ENCODE data around the gene TANK. TPM values are rescaled to one million over a fixed set of nuclear protein-coding genes. Genes with fewer than 3 reads are reported as not detected.

TANK gene
- total RNA-seq, 1 experiment from 2014 or later, result 52.5 TPM

GRCh38 chr2:161170377-161170776, 10.1 kb downstream of the TANK start:
- intact Hi-C loops (cut with micrococcal nuclease), result no loop called here
- Histone ChIP-seq H3K27me3 (ENCODE audit: insufficient read depth, low read length) (no peaks in the 10 kb centered on the region), H3K4me2 (ENCODE audit: low read length) (no peak overlapping the region), H3K4me3 (replicated peaks in 1 of 2; ENCODE audit: low read depth in 1 of 2, low read length in 2 of 2) (no peak overlapping the region), H4K20me1 (ENCODE audit: insufficient read depth) (no peaks in the 10 kb centered on the region), H3K4me1 (ENCODE audit: control insufficient read depth in 1 of 2, insufficient read depth in 2 of 2, low read length in 2 of 2) (peaks cover 37 to 48% of the 10 kb centered on the region in 2 experiments), H3K36me3 (ENCODE audit: control insufficient read depth in 1 of 2, insufficient read depth in 2 of 2, low read length in 2 of 2) (no peaks in the 10 kb centered on the region; a peak in 1 of 4 replicates), H3K27ac (ENCODE audit: low read depth, low read length) (no peak overlapping the region), H3K9me3 (ENCODE audit: control insufficient read depth in 1 of 2, insufficient read depth in 1 of 2, low read depth in 1 of 2, low read length in 2 of 2) (no peaks in the 10 kb centered on the region), H3K9ac (ENCODE audit: low read length) (no peak overlapping the region), H2AFZ (ENCODE audit: low read depth, low read length, poor library complexity, severe bottlenecking) (no peak overlapping the region), H3K79me2 (ENCODE audit: insufficient read depth, low read length) (peaks cover 97% of the 10 kb centered on the region), H3K9me2 (ENCODE audit: insufficient read depth) (no peaks in the 10 kb centered on the region)
- ChIA-PET CTCF (no interaction called here), POLR2A (no interaction called here), RAD21 (ENCODE audit: low non-redundant PET in 1 of 2, low total read pairs in 2 of 2, uncharacterized antibody in 2 of 2, unreplicated experiment in 2 of 2) (no interaction called here)
- no peak for TF ChIP-seq EZH2phosphoT487 (IDR thresholded peaks at IDR 0.05; ENCODE audit: borderline replicate concordance)
- no peak for TF ChIP-seq SP1 (IDR thresholded peaks at IDR 0.05; ENCODE audit: low read depth)
- no peak for TF ChIP-seq FOSL1 (IDR thresholded peaks at IDR 0.05; ENCODE audit: low read depth)
- TF ChIP-seq YY1 (IDR thresholded peaks at IDR 0.05; ENCODE audit: extremely low read depth, insufficient replicate concordance, low read depth, low read length), result no peak
- no peak for TF ChIP-seq CEBPB (IDR thresholded peaks at IDR 0.05; ENCODE audit: low read depth)
- TF ChIP-seq, protein P1, sequence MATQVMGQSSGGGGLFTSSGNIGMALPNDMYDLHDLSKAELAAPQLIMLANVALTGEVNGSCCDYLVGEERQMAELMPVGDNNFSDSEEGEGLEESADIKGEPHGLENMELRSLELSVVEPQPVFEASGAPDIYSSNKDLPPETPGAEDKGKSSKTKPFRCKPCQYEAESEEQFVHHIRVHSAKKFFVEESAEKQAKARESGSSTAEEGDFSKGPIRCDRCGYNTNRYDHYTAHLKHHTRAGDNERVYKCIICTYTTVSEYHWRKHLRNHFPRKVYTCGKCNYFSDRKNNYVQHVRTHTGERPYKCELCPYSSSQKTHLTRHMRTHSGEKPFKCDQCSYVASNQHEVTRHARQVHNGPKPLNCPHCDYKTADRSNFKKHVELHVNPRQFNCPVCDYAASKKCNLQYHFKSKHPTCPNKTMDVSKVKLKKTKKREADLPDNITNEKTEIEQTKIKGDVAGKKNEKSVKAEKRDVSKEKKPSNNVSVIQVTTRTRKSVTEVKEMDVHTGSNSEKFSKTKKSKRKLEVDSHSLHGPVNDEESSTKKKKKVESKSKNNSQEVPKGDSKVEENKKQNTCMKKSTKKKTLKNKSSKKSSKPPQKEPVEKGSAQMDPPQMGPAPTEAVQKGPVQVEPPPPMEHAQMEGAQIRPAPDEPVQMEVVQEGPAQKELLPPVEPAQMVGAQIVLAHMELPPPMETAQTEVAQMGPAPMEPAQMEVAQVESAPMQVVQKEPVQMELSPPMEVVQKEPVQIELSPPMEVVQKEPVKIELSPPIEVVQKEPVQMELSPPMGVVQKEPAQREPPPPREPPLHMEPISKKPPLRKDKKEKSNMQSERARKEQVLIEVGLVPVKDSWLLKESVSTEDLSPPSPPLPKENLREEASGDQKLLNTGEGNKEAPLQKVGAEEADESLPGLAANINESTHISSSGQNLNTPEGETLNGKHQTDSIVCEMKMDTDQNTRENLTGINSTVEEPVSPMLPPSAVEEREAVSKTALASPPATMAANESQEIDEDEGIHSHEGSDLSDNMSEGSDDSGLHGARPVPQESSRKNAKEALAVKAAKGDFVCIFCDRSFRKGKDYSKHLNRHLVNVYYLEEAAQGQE (IDR thresholded peaks at IDR 0.05; ENCODE audit: low read depth), result no peak
- no peak for TF ChIP-seq ZNF274 (IDR thresholded peaks at IDR 0.05; ENCODE audit: low read depth, low read length)
- no peak for TF ChIP-seq ELF1 (IDR thresholded peaks at IDR 0.05; ENCODE audit: borderline replicate concordance, low read depth)
- no peak for TF ChIP-seq RAD21 (IDR thresholded peaks at IDR 0.05; ENCODE audit: low read depth)
- TF ChIP-seq EZH2 (IDR thresholded peaks at IDR 0.05), result no peak
- TF ChIP-seq POLR2A (IDR thresholded peaks at IDR 0.05; ENCODE audit: borderline replicate concordance, extremely low read depth, insufficient read depth, insufficient read length), result no peak
- TF ChIP-seq POLR2AphosphoS5 (IDR thresholded peaks at IDR 0.05; ENCODE audit: low read depth, low read length), result no peak
- TF ChIP-seq, protein P2, sequence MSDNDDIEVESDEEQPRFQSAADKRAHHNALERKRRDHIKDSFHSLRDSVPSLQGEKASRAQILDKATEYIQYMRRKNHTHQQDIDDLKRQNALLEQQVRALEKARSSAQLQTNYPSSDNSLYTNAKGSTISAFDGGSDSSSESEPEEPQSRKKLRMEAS (IDR thresholded peaks at IDR 0.05), result no peak
- no peak for TF ChIP-seq SRF (IDR thresholded peaks at IDR 0.05; ENCODE audit: low read depth)
- no peak for TF ChIP-seq EGR1 (IDR thresholded peaks at IDR 0.05; ENCODE audit: low read depth)
- TF ChIP-seq TCF7L2 (IDR thresholded peaks at IDR 0.05; ENCODE audit: borderline replicate concordance, extremely low read depth, insufficient read depth, insufficient read length), result no peak
- no peak for TF ChIP-seq SIN3A (IDR thresholded peaks at IDR 0.05; ENCODE audit: low read depth)
- TF ChIP-seq, protein P3, sequence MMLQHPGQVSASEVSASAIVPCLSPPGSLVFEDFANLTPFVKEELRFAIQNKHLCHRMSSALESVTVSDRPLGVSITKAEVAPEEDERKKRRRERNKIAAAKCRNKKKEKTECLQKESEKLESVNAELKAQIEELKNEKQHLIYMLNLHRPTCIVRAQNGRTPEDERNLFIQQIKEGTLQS (IDR thresholded peaks at IDR 0.05), result no peak
- TF ChIP-seq JUND (IDR thresholded peaks at IDR 0.05), result no peak
- no peak for TF ChIP-seq ZFX (IDR thresholded peaks at IDR 0.05)
- DNase-seq (ENCODE audit: low read depth, low spot score), result no peak
- BruUV-seq (replicated peaks), result no TSS peak
- no peak for ATAC-seq

All from HCT116 (cell line).